Measurements from ENCODE around the gene HPS4. TPM values are rescaled to one million over a fixed set of nuclear protein-coding genes. Genes with fewer than 3 reads are reported as not detected.

Gene HPS4
- total RNA-seq, 1 donor from 2014 or later = 34.7 TPM

DNA sequence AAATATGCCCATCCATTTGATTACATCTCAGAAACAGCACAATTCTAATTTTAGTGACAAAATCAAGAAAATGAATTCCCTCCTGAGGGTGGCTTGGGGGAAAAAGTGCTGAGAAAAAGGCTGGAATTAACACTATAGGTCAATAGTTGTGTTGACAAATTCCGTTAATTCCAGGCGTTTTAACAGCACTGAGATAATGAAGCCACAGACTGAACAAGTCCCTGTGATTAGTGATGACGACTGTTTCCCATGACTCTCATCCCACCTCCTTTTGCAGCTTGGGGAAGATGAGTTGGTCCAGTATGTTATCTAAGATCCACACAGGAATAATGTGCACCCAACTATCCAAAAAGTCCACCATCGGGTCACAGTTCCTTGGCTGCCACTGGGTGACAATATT, 12.9 kb upstream of the HPS4 start:
- DNase-seq (ENCODE audit: low read depth) = no peak

DNA sequence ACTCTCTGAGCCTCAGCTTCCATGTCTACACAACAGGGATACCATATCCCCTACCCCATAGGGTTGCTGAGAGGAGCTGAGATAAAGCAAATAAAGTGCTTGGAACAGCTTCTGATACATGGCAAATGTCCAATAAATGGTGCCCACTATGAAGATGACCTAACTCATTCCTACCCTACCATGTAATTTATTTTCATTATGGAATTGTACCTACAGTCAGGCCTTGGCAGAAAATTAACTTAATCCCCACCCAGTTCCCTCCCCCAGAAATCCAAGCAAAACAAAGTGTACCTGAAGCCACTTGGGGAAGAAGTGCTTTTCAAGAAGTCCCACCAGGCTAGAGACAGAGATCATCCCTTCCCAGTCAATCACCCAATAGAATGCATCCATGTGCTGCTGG, 10.9 kb upstream of the HPS4 start:
- no peak for DNase-seq (ENCODE audit: low read depth)

DNA sequence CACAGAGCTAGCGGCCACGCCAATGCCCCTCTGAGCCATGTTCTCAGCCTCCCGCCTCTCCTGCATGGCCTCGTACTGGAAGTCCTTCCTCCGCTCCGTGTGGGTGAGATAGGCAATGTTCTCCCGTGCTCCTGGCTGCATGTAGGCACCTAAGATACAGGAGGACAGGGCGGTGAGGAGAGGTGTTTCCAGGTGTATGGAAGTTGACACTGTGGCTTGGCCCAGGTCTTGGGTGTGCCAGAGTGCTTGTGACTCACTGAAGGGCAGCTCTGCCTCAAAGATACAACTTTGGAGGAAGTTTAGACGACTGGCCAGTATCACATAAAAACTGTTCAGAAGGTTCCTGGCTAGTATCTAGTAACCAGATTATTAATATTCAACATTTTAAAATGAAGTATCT, 8.6 kb upstream of the HPS4 start:
- no peak for DNase-seq (ENCODE audit: low read depth)

DNA sequence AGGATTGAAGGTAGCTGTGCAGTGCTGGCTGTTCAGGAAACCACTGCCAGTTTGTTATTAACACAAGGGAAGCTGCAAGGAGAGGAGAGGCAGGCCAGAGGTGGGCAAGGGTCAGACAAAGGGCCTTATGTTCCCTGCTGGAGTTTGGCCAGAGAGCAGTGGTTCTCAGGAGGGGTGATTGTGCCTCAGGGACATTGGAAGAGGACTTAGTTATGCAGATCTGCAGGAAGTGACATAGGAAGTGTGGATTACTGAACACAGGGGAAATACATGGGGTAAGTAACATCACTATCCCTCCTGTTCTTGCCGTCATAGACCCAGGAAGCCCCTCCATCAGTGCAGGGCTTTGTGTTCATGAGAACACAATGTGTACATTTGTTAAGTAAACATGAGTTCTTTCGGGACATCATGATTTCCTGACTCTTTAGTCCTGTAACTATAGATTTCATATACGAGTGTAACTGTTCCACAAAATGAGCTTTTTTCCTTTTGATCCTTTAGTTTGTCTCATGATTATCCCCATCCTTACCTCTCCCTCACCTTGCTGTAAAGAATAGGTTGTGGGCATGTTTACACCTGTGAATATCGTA, 6.0 kb upstream of the HPS4 start:
- peak; percentile 50 for DNase-seq (ENCODE audit: low read depth)

DNA sequence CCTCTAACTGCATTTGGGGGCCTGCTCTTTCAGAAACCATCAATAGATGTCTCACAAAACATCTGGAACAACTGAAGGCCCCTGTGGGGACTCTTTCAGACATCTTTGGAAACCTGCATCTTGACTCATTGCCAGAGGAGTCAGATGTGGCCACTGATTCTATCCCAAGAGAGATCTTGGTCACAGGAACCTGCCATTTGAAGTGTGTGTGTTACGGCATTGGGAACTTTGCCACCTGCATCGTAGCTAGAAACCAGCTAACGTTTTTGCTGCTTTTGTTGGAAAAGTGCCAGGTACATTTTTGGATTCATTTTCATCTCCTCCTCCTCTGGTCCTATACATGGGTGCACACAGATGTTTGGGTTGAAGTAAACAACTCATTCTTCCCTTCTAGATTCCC, 4.4 kb upstream of the HPS4 start:
- no peak for DNase-seq (ENCODE audit: low read depth)

DNA sequence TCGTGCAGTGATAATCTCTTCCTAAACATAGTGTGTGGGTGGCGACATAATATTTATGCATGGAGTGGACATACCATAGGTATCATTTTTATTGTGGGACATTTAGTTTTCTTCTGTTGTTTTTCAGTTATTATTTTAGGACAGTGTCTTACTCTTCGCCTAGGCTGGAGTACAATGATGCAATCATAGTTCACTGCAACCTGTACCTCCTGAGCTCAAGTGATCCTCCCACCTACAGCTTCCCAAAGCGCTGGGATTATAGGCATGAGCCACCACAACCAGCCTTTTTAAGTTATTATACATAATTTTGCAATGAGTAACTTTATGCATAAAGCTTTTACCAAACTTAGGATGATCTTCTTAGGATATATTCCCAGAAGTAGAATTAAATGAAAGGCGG, 2.8 kb upstream of the HPS4 start:
- no peak for DNase-seq (ENCODE audit: low read depth)

DNA sequence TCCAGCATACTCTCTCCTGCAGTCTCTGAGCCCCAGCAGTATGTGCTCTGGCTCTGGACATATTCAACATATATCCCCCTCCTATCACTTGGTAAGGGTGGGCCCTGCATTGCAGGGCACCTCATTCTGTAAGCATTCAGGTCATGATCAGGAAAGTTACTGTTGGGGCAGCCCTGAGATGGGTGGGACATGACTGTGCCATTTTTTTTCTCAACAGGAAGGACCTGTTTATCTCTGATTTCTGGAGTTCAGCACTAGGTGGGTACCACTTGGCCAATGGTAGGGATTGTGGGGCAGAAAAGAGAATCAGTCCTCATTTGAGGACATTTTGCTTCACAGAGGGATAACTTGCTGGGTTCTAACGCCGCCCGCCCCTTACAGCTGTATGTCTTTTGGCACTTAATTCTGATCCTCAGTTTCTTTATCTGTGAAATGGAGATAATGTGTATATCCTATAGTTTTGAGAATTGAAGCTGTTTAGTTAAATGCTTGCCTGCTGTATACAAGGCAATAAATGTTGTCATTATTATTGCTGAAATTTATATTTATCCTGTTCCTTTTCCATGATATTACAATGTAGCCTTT, 2.3 kb upstream of the HPS4 start:
- DNase-seq (ENCODE audit: low read depth) = no peak

DNA sequence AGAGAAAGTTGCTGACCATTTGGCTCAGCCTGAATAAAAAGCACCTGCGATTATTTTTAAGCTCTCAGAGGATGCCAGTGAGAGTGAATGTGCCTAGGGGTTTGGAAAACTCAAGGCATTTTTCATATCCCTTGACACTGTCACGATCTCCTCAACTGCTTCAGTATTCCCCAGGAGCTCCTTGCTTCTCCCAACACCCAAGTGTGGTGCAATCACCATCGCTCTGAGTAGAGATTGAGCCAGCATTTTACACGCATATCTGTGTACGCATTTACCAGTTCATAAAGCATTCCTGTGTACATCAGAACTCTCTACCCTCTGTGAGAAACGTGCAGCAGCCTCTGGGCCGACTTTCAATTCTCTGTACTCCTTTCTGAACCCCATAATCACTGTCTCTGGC, 1.4 kb upstream of the HPS4 start:
- no peak for DNase-seq (ENCODE audit: low read depth)

DNA sequence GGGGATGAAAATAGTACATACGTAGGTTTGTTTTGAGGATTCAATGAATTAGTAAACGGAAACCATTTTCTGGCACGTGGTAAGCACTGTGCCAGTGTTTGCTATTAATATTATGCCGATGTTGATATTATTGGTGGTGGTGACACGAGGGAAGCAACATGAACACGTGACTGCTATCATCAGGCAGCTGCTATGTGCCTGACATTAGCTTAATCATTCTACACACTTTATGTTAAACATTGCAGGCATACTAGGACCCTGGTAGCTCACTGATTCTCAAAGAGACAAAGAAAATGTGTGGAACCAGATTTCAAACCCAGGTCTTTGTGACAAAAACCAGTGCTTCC, 750 bp upstream of the HPS4 start:
- DNase-seq (ENCODE audit: low read depth) = no peak

DNA sequence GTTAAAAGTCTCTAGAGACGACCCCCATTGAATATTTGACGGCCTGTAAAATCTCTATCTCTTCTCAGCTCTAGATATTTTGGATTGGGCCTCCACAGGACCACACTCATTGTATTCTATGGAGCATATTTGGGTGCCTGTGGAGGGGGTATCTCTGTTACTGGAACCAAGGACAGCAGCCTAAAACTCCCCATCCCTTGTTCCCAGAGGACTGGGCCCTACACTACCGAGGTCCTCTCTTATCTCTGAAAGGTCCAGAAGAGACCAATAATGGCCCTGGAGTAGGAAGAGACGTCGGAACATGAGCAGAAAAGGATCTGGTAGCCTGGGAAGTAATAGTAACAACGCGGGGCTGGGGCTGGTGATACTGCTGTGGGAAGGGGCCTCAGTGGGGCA, 542 bp downstream of the HPS4 start:
- DNase-seq (ENCODE audit: low read depth) = no peak

DNA sequence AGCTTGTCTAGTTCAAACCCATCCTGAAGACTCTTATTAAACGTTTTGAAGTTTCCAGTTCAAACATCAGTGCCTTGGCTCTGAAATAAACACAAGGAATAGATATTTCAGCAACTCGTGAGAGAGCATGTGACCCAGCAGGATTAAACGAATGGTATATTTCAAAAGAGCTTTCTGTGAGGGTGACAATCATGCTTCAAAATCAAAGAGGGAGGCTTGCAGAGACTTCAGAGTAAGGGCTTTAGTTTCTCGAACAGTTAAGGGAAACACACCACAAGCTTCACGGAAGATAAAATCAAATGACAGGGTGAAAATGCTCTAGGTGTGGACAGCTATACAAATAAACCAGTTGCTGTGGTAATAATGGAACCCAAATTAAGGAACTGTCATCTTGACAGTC, 1.4 kb downstream of the HPS4 start:
- DNase-seq (ENCODE audit: low read depth) = no peak

DNA sequence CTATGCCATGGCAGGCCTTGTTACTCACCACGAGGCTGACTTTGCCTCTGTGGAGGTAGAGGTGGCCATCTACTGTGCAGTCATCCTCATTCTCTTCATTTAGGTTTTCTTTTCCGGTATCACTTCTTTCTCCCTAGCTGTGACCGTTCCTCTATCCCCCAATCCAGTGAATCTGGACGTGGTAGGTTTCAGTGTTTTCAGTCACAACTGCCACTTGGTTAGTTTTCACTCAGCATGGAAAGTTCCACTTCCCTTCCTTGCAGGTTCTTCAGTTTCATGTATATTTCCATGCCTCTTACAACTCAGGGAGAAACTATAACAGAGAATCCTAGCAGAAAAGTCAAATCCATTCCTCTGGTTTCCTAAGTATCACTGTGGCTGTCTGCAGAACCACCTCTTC, 1.9 kb downstream of the HPS4 start:
- DNase-seq (ENCODE audit: low read depth) = no peak

DNA sequence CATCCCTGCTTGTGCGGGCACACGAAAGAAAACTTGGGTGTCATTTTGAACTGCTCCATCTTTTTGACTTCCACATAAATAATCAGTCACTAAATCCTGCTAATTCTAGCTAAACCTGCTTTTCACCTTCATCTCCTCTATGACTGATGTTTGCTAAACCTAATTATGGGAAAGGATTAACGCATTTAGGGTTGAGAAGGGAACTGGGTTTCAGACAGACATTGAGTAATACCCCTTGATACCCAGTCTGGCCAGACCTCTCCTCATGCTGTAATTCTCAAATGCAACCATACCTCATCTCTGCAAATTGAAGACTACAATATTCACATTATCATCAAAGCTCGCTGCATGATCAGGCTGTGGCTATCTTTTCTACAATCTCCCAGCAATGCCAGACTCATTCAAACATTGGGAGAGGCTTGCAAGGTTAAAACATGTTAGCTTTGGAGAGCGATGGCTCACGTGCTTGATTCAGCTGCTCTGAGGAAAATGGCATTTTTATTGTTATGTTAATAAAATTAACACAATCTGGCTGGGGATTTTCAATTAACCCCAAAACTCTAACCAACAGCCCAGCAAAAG, 2.4 kb downstream of the HPS4 start:
- no peak for DNase-seq (ENCODE audit: low read depth)

DNA sequence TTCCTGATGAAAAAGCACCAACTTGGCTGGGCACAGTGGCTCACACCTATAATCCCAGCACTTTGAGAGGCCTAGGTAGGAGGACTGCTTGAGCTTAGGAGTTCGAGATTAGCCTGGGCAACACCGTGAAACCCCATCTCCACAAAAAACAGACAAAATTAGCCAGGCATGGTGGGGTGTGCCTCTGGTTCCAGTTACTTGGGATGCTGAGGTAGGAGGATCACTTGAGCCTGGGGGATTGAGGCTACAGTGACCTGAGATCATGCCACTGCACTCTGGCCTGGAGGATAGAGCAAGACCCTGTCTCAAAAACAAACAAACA, 3.0 kb downstream of the HPS4 start:
- no peak for DNase-seq (ENCODE audit: low read depth)

DNA sequence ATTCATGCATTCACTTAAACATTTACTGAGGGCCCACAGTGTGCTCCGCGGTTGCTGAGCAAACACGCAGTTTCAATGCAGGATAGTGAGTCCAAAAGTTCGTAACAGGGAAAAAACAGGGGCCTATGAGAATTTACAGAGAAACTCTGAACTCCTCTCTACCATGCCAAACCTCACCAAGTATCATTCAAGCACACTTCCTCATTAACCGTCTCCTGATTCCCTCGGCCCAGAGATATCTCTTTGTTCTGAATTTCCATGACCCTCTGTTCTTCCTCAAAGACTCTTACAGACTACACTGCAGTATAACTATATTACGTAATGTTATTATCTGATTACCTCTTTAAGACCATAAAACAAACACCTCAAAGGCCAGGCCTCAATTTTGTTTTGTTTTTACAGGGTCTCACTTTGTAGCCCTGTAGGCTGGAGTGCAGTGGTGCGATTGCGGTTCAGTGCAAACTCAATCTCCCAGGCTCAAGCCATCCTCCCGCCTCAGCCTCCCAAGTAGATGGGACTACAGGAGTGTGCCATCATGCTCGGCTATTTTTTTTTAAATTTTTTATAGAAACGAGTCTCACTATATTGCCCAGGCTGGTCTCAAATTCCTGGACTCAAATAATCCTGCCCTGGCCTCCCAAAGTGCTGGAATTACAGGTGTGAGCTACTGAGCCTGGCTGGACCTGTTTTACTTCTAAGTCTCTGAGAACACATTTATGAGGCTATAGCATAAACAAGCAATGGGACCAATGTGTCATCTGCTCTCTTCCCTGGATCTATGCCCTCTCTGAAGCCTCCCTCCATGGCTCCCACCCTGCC, 3.6 kb downstream of the HPS4 start:
- peak; percentile 26 for DNase-seq (ENCODE audit: low read depth)

DNA sequence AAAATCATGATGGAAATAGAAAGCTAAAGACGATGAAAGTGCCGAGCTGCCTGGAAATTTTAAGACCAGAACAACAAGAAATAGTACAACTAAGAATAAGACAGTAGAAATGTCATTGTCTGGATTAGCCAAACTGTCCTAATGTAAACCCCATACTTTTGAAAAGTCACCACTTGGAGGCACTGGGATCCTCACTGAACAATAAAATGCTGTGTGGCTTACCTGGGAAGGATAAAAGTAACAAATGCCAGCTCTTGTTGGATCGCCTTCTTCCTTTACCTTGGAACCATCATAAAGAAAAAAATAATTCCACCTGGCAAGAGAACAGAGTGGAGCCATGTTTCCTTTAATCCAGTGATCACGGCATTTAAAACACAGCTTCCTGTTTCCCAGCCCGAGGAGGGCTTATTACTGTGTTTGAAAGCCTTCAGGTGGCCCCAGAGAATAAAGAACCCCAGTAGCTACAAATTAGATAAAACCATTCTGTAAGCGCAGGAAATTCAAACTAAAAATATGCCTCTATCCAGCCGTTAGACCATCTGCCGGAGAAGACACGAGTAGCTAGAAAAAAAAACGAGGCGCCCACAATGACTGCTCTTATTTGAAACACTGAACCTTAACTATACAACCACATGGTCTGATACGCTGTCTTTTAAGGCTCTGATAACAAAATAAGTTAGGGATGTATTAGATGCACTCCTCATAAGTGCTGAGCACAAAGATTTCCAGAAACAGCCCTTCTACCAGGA, 4.4 kb downstream of the HPS4 start:
- no peak for DNase-seq (ENCODE audit: low read depth)

DNA sequence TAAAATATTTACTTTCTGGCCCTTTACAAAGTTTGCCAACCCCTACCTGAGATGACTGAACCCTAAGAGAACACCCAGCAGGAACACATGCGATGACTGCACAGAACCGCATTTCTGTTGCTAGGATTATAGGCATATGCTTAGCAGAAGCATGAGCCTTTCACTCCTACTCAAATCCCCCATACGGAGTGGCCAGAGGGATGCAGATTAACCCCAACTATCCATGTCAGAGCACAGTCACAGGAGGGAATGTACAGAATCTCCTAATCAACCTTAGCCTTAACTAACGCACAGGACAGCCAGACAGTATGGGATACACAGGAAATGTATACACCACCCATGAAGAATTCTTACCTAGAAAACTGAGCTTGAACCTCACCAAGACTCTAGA, 6.2 kb downstream of the HPS4 start:
- DNase-seq (ENCODE audit: low read depth) = no peak

DNA sequence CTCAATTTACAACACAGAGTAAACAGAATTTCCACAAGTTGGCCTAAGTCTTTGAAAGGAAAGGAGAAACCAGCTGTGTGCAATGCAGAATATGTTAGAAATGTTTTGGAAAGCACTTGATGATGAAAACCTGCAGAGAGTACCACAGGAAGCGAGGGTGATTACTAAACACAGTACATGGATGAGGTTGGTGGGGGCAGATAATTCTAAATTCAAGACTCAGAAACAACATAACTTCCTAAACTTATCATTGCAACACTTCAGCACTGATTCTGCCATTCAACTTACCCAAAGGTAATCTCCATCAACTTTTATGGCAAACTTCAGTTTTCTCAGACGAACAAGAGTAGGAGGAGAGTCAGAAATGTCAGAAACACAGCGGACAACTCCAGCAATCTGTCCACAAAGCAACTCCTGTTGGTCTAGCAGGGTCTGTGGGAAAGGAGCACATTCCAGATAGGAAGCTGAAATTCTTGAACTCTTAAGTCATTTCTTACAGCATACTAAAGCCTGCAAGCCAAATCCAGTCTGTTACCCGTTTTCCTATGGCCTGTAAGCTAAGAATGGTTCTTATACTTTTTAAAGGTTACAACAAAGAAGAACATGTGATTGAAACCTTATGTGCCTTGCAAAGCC, 6.8 kb downstream of the HPS4 start:
- peak; percentile 71 for DNase-seq (ENCODE audit: low read depth)

DNA sequence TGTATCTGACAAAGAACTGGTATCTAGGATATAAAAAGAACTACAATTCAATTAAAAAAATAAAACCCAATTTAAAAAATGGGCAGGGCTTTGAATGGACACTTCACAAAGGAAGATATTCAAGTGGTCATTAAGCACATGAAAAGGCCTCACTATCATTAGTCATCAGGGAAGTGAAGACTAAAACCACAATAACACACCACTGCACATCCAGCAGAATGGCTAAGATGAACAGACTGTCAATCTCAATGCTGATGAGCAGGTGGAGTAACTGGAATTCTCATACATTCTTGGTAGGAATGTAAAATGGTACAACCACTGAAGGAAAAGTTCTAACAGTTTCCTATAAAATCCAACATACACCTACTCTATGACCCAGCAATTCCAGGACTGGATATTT, 8.9 kb downstream of the HPS4 start:
- DNase-seq (ENCODE audit: low read depth) = peak; percentile 81

DNA sequence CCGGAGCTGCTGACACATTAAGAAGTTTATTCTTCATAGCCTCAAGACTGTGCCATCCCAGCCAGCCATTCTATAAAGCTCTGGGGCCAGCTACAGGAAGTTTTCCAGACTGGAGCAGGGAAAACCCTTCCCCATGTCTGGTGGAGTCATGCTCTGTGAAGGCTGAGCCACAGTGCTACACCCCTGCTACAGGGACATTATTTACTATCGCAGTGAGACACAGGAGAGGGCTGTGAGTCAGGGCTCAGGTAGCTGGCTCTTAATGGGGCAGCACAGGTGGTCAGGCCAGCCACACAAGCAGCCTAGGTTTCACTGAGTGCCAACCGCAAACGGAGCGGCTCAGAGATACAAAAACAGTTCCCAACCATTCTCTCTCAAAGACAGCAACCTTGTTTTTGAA, 12.1 kb downstream of the HPS4 start:
- DNase-seq (ENCODE audit: low read depth) = peak; percentile 97

DNA sequence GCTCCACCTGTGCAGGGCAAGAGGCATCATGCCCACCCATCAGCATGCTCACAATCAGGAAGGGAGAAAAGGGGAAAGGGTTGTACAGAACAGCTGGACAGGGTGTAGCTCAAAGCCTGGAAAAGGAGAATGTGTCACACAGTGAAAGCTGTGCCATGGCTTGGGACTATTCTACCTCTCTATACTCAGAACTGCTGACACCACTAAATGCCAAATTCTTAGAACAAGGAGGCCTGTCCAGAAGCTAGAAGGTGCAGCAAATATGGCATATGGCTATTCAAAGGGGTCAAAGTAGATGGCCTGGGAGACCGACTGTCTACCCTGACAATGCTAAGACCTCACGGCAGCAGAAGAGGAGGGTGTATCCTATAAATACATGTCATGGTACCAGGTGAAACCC, 12.8 kb downstream of the HPS4 start:
- no peak for DNase-seq (ENCODE audit: low read depth)

DNA sequence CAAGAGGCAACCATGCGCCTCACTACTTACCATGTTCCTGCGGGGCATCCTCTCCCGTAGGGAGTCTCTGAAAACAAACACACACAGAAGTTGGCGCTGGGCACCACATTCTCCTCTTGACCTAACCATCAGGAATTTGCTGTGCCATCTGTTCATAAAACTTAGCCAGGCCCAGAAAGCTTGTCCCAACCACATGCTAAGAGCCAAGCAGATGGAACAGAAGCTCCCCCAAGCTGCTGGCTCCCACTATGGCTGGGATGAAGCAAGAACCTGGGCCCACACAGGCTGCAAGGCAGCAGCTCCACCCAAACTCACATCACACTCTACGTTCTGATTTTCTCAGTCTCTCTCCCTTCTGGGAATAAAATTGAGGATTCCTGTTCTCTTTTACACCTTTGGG, 17.4 kb downstream of the HPS4 start:
- no peak for DNase-seq (ENCODE audit: low read depth)
